GM18907 (cell line): ENCODE measurements around the gene SVOPL.

Experiments
- ATAC-seq: cut with Tn5 transposase; IDR thresholded peaks from one replicate; pipeline ENCODE4 v1.9.1; 2021; ENCODE audit warnings: mild to moderate bottlenecking, moderate library complexity; ENCODE audit not compliant: unreplicated experiment

The SVOPL gene

DNA sequence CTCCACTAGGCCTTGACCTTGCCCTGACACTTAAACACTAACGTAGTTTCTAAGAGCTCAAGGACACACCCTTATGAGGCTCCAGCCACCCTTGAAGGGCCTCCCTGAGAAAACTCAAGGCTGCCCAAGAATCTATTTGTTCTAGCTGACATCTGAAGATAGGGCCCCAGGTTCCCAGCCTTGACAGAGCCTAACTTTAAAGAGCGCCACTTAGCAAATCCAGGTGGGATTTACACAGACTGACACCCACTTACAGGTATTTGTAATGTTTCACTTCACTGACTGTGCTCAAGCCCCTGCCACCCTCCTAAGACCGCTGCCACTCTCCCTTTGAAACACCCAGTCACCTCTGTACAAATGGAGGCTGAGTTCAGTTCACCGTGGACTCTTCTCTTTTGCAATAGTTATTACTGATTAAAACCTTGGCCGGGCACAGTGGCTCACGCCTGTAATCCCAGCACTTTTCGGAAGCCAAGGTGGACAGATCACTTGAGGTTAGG lies 90.4 kb downstream of the SVOPL start:
- ATAC-seq, result no peak

DNA sequence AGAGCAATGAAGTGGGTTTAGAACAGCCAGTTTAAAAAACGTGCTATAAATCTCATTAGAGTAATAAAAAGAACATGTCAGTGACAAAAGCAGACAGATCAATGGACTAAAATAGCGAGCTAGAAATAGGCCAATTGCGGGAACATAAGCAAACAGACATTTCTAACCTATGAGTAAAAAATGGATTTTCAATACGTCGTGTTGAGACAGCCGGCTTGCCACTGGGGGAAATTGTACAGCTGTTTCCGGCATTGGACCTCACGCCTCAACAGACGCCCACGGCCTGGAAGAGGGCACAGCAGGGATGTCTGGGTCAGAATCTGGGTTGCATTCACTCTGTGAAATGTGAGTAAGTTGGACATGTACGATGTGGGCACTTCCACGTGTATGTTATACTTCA lies 92.9 kb downstream of the SVOPL start:
- ATAC-seq, result peak; percentile 80

DNA sequence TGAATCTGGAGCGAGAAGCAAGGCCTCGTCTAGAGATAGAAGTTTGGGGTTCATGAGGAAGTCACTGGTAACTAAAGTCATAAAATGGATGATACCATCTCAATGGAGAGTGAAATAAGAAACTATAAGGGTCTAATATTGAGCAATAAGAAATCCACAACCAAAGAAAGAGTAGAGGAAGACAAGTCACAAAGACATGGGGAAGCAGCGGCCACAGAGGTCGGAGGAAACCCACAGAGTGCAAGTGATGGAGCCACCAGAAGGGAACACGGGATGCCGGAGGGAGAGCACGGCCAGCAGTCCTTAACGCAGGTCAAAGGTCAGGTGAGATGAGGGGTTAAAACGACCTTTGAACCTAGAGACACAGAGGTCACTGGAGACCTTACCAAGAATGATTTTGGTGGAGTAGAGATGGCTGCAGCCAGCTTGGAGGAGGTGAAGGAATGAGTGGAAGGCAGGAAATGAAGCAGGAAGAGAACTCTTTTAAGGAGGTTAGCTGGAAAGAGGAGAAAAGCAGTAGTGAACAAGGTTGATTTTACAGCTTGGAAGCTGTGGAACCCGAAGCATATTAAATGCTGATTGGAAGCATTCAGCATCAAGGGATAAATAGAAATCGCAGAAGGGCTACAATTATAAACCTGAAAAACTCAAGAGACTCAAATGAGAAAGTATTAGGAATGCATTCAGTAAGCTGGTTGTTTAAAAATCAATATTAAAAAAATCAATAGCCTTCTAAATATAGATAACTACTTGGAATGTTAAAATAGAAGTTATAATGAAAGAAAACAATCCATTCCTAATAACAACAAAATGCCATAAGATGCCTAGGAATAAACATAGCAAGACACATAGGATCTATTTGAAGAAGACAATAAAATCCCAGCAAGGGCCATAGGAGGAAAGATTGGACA lies 93.7 kb downstream of the SVOPL start:
- ATAC-seq, result no peak

DNA sequence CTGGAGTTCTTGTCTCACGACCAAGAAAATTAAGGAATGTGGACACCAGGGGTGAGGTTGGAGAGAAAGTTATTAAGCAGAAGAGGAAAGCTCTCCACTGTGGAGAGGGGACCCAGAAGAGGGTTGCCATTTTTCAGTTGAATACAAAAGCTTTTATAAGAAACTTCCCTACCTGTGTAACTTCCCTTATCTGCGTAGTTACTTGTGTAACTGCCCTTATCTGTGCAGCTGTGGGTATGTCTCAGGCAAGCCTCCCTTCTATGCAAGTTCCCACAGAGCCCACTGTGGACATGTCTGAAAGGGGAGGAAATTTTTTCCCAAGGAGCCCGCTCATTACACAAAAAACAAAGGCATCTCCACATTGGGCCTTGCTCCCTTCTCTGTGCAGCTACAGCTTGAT lies 94.9 kb downstream of the SVOPL start:
- no peak for ATAC-seq

DNA sequence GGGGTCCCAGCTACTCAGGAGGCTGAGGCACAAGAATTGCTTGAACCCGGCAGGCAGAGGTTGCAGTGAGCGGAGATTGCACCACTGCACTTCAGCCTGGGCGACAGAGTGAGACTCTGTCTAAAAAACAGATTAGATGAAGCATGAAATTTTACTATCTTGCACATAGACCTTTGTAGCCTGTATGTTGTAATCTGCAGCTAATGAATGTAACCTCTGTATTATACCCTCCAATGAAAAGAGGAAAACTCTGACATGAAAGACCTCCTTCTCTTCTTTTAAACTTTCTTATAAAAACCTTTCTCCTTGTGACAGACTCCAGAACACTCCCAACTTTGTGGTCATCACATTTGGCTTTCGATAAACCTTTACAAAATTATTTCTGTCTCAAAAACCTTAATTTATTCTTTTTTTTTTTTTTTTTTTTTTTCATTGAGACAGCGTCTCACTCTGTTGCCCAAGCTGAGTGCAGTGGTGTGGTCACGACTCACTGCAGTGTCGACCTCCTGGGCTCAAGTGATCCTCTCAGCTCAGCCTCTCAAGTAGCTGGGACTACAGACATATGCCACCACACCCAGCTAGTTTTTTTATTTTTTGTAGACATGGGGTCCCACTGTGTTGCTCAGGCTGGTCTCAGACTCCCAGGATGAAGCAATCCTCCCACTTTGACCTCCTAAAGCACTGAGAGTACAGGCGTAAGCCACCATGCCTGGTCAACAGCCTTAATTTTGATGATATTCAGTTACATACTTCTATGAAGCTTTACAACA lies 97.4 kb downstream of the SVOPL start:
- ATAC-seq, result no peak

DNA sequence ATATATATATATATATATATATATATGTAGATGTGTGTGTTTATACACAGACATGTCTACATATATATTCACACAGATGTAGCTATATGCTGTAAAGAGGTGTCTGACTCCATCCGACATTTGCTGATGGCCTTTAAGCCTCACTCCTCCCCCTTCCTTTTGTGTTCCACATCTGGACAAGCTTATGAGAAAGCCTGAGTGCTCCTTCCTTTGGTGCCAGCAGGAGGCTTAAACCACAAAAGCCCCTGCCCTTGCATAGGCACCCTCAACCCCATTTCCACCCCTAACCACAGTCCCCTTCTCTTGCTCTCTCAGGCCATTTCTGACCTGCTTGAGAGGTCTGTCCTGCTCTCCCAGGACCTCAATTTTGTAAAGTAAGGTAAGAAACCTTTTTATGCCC lies 98.7 kb downstream of the SVOPL start:
- ATAC-seq, result no peak

DNA sequence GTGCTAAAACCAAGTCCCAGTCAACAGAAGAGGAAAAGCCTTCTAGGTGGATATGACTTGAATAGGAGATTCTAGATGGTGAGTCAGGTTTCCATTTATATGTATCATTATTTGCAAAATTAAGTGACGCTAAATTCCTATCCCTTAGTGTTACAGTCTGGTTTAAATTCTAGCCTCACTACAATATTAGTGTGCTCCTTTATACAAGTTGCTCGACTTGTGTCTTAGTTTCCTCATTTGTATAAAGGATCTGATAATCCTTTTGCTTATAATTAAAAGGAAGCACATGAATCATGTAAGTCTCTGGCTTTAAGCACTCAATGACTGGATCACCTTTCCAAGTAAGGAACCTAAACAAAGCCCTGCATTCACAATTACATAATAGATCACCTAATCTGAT lies 105.7 kb downstream of the SVOPL start:
- no peak for ATAC-seq

DNA sequence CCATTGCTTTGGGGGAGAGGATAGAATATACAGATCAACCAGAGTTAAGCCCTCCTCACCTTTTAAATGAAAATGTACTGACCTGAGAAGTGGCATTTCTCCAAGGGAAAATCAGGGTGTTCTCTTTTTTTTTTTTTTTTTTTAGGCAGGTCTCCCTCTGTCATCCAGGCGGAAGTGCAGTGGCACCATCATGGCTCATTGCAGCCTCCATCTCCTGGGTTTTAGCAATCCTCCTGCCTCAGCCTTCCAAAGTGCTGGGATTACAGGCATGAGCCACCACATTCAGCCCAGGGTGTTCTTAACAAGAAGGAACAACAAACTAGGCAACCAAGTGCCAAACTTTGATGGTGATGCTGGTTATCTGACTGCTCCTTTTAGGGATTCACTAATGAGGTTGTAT lies 111.0 kb downstream of the SVOPL start:
- no peak for ATAC-seq

DNA sequence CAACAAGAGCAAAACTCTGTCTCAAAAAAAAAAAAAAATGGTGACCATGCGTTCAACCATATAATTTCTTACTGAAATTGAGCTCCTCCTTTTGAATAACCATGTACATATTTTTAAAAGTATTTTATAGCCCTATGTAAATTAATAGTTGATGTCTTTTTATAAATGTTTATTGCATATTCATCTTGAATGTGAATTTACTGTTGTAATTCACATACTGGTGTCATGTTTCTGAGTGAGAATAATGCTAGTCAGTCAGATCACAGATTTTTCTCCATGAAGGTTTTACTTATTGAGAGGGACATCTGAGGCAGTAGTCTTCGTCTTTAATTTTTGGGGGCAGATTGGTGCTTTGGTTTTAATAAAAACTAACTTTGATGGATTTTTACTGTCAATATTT lies 112.2 kb downstream of the SVOPL start:
- no peak for ATAC-seq

DNA sequence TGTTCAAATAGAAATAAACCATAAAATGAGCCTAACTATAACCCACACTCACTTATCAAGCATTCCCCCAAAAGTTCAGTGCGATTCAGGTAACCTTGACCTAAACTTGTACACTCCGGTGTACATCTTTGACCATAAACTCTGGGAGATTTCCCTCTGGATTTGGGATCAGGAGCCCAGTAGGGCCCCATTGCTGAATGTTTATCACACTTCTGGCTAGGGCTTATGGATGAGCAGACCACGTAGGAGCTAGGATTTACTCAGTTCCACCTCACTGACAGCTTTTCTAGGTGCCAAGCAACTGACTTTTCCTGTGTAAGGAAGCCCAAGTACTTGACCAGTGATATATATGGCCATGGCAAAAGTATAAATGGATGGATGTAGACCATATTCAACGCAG lies 113.7 kb downstream of the SVOPL start:
- no peak for ATAC-seq

DNA sequence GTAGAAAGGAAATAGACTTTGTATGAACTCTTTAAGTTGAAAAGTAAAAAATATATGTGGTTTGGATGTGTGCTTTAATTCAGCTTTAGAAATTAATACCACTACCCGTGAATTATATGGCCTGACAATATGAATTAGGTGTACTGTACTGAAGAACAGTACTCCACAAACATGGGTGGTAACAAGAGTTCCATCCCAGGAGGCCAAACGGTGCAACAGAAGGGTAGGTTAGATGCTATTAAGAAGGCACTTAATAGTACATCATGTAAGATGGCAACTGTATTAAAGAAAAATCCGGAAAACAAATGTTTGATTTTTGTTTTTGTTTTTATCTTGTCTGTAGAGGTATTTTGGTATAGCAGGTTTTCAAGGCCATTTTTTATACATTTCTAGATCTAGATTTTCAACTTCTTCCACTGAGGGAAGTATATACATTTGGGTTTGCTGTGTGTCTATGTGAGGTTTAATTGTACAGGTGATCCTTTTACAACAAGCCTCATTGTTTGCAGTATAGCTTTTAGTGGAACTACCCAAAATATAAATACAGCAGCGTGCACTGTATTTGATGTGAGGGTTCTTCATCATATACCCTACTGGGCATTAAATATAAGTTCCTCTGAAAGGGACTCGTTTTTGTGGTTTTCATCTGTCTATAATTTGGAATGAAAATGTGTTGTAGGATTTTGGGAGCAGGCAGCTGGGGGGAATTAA lies 115.7 kb downstream of the SVOPL start:
- no peak for ATAC-seq

DNA sequence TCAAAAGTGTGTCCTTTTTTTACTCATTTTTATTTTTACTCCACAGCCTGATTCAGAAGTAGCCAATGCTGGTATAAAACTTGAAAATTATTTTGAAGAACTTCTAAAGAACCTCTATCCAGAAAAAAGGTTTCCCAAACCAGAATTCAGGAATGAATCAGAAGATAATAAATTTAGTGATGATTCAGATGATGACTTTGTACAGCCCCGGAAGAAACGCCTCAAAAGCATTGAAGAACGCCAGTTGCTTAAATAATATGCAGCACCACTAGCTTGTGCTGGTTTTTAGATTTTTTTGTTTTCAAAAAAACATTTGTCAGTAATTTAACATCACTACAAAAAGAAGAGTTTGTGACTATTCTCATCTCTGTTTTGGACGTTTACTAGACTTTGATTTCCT lies 116.5 kb downstream of the SVOPL start:
- no peak for ATAC-seq

DNA sequence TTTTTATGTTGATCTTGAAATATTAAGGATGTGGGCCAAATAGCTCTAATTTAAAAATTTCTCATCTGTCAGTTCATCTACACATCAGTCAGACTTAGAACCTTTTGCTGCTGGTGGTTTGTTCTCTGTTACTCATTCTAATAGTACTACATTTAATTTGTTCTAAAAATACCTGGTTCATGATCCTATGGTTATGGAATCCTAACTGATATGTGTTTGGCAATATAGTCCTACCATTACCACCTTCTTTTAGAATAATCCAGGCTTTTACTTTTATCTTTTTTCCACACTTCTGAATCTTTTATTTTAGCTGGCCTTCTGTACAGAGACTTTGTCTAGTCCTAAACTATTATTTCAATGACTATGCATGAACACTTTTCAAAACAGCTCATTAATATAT lies 116.9 kb downstream of the SVOPL start:
- ATAC-seq, result no peak

DNA sequence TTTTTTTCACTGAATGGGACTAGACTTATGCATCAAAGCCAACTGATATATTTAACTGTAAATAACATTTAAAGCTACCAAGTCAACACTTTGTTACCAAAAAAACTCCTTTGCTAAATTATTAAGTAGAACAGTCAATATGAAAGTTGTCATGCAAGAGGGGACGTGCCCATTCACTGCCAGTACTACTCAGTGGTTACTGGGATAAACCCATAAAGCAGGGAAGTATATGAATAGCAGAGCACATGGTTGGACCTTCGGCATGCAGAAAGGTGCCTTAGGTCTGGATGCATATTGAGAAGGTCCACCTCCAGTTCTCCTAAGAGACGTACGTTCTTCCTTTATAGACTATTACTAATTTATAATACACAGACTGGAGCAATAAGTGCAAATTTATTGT lies 120.1 kb downstream of the SVOPL start:
- ATAC-seq, result no peak

DNA sequence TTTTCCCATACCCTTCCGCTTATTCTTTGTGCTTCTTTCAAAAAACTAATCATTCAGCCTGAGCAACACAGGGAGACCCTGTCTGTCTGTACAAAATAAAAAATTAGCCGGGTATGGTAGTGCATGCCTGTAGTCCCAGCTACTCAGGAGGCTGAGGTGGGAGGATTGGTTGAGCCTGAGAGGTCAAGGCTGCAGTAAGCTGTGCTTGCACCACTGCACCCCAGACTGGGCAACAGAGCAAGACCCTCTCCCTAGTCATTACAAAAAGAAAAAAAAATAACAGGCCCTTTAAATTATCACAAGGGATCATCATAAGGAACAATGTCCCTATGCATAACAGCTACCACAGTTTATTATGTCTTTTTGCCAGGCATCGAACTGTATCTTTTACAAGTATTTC lies 121.5 kb downstream of the SVOPL start:
- no peak for ATAC-seq

DNA sequence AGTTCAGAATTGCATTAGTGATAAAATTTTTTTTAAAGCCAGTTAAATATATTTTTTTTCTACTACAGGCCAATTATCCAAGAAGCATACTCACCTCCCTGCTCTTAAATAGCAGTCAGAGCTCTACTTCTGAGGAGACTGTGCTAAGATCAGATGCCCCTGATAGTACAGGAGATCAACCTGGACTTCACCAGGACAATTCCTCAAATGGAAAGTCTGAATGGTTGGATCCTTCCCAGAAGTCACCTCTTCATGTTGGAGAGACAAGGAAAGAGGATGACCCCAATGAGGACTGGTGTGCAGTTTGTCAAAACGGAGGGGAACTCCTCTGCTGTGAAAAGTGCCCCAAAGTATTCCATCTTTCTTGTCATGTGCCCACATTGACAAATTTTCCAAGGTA lies 122.0 kb downstream of the SVOPL start:
- no peak for ATAC-seq

DNA sequence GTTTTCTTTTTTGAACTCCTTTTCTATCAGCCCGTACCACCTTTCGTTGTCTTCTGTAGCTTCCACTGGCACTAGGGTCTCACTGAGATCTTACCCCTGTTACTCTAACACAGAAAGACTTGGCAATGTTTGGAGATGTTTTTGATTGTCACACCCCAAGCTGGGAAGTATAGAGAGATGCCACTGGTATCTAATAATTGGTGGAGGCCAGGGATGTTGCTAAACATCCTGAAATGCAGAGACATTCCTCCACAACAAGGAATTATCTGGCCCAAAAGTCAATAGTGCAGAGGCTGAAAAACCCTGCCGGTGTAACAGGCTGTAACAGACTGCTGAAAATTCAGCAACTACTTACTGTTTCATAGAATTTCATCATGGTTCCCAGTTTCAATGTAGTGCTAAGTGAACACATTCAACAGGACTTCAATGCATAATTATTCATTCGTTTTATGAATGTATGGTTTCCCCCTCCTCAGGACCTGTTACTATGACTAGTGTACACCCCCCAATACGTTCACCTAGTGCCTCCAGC lies 125.2 kb downstream of the SVOPL start:
- no peak for ATAC-seq

DNA sequence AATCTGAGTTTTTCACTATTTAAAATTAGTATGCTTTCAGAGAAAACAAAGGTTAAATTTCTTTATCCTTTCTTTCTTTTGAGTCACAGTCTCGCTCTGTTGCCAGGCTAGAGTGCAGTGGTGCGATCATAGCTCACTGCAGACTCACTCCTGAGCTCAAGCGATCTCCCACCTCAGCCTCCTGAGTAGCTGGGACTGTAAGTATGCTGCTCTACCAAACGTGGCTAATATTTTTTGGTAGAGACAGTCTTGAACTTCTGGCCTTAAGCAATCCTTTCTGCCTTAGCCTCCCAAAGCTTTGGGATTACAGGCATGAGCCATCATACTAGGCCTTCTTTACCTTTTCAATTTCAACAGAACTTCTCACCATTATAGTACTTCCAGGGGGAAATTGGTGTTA lies 127.4 kb downstream of the SVOPL start:
- ATAC-seq, result no peak

DNA sequence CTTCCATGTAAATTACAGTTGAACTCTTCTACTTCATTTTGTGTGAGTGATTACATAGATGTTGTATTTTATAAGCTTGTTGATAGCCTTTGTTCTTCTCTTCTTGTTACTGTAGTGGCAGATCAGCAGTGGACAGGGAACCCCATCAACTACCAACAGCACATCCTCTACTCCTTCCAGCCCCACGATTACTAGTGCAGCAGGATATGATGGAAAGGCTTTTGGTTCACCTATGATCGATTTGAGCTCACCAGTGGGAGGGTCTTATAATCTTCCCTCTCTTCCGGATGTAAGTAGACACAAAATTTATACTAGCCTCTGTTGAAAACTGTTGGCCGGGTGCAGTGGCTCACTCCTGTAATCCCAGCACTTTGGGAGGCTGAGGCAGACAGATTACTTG lies 130.4 kb downstream of the SVOPL start:
- ATAC-seq, result no peak

DNA sequence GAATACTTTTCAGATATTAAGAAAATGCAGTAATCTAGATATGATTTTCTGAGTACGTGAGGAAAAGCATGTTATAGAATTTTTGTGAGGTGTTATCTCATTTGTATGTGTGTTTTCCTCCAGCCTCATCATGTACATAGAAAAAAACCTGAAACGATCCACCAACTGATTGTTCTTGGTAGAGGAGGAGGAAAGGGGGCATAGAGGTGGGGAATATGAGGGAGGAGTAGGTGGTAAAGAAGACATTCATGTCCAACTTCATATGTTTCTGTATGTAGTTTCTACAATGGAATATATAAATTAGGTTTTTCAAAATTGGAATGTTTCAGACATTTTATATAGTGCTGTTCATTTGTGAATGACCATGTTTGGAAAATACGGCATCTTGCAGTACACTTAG lies 131.7 kb downstream of the SVOPL start:
- no peak for ATAC-seq

DNA sequence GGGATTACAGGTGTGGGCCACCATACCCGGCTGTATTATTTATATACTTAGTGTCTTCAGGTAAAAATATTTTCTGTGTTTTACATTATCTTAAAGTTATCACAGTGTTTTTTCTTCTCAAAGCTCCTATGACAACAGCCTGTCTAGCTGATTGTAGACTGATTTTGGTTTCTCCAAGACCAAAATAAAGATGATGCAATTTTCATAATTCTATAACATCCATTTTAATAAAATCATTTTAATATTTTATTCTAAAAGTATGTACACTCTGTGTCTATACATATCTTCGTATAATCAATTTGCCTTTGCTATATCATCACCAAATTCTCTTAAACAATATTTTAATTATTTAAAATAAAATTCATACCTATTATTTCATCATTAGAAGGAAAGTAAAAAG lies 132.5 kb downstream of the SVOPL start:
- no peak for ATAC-seq
